A549 (cell line): Measurements from ENCODE around the gene SKI. TPM values are rescaled to one million over a fixed set of nuclear protein-coding genes. Genes with fewer than 3 reads are reported as not detected.

Experiments
- ATAC-seq, 2 experiments: fragments of 200-7000 bp in 1 of 2; fragments of >200 bp in 1 of 2; cut with Nextera tagmentation in 1 of 2; cut with Tn5 transposase in 1 of 2; 3 replicates each; pipeline versions ENCODE4 v1.8.0 to v1.9.1; 2018 to 2020; ENCODE audit warnings: mild to moderate bottlenecking in 1 of 2, moderate library complexity in 1 of 2
- CTCF ChIA-PET: fragments of 300-600 bp; sonication (Branson Sonifier 250); formaldehyde crosslinking; extraction: SDS; loops from one replicate; lab custom pipeline; 2021; ENCODE audit warnings: antibody characterized with exemption, inconsistent platforms; lab: Yijun Ruan, JAX
- POLR2A ChIA-PET: fragments of 350-600 bp; formaldehyde crosslinking; extraction: SDS; loops from one replicate; lab custom pipeline; 2021; ENCODE audit warnings: antibody characterized with exemption, inconsistent platforms; lab: Yijun Ruan, JAX
- DNase-seq, 2 experiments: peaks; one replicate each; pipeline versions ENCODE4 v3.0.0 to v3.0.0-alpha.2; 2011 to 2016; ENCODE audit warnings: low read depth in 1 of 2, low spot score in 1 of 2
- FAIRE-seq: peaks from 2 replicates; lab custom pipeline; 2011; peaks lifted over from hg19 to GRCh38; lab: Jason Lieb, UNC
- H3K27ac ChIP-seq, 2 experiments: fragments of >200 bp; sonication (Bioruptor Twin); formaldehyde crosslinking; 3 replicates each; pipeline ENCODE4 v1.5.1; 2016 to 2017
- H3K4me1 ChIP-seq: fragments of >200 bp; sonication (Bioruptor Twin); formaldehyde crosslinking; 3 replicates; pipeline ENCODE4 v1.6.1; 2016
- H3K4me2 ChIP-seq: fragments of >200 bp; sonication (Bioruptor Twin); formaldehyde crosslinking; 3 replicates; pipeline ENCODE4 v1.6.1; 2016
- H3K4me3 ChIP-seq: fragments of >200 bp; sonication (Bioruptor Twin); formaldehyde crosslinking; 3 replicates; pipeline ENCODE4 v1.5.1; 2016
- H3K9me3 ChIP-seq: fragments of >200 bp; sonication (Bioruptor Twin); formaldehyde crosslinking; 3 replicates; pipeline ENCODE4 v1.6.1; 2016
- BCL3 ChIP-seq: fragments of >200 bp; sonication (Bioruptor Twin); formaldehyde crosslinking; IDR thresholded peaks from 3 replicates; pipeline ENCODE4 v1.6.1; 2016
- BHLHE40 ChIP-seq: IDR thresholded peaks from 2 replicates; pipeline ENCODE4 v1.6.1; 2012; ENCODE audit warnings: low read depth, low read length, inconsistent platforms
- CEBPB ChIP-seq, 2 experiments: fragments of >200 bp in 1 of 2; sonication (Bioruptor Twin) in 1 of 2; formaldehyde crosslinking in 1 of 2; IDR thresholded peaks; 2 replicates each; pipeline ENCODE4 v1.6.1; 2012 to 2016
- CHD2 ChIP-seq: fragments of 150-350 bp; IDR thresholded peaks from 2 replicates; pipeline ENCODE4 v1.6.1; 2014; ENCODE audit warnings: low read length; ENCODE audit not compliant: partially characterized antibody
- CHD4 ChIP-seq: fragments of 200-600 bp; sonication (generic); IDR thresholded peaks from 2 replicates; pipeline ENCODE4 v1.6.1; 2016; ENCODE audit warnings: antibody characterized with exemption, mild to moderate bottlenecking, borderline replicate concordance
- CTCF ChIP-seq: fragments of >200 bp; sonication (Bioruptor Twin); formaldehyde crosslinking; IDR thresholded peaks from 3 replicates; pipeline ENCODE4 v1.5.1; 2016
- E2F6 ChIP-seq: IDR thresholded peaks from 2 replicates; pipeline ENCODE4 v1.6.1; 2012; ENCODE audit warnings: low read depth, borderline replicate concordance
- EHF ChIP-seq: fragments of 250-450 bp; sonication (Bioruptor Pico); IDR thresholded peaks from 2 replicates; pipeline ENCODE4 v1.5.0; 2020; ENCODE audit warnings: mild to moderate bottlenecking
- EHMT2 ChIP-seq: fragments of 200-600 bp; sonication (generic); IDR thresholded peaks from 2 replicates; pipeline ENCODE4 v1.6.1; 2016; ENCODE audit warnings: antibody characterized with exemption, low read depth, mild to moderate bottlenecking, moderate library complexity
- ELK1 ChIP-seq: fragments of 150-350 bp; IDR thresholded peaks from 2 replicates; pipeline ENCODE4 v1.6.1; 2014; ENCODE audit warnings: low read depth, mild to moderate bottlenecking, low read length
- ESRRA ChIP-seq: fragments of 150-350 bp; IDR thresholded peaks from 2 replicates; pipeline ENCODE4 v1.6.1; 2014; ENCODE audit warnings: mild to moderate bottlenecking, low read length, borderline replicate concordance
- GATA3 ChIP-seq: IDR thresholded peaks from 2 replicates; pipeline ENCODE4 v1.6.1; 2012; ENCODE audit warnings: borderline replicate concordance
- HMGXB4 ChIP-seq: fragments of 250-450 bp; sonication (Bioruptor Pico); IDR thresholded peaks from 2 replicates; pipeline ENCODE4 v1.5.0; 2021; ENCODE audit warnings: mild to moderate bottlenecking, moderate library complexity, borderline replicate concordance
- HOXB5 ChIP-seq: fragments of 250-450 bp; sonication (Bioruptor Pico); IDR thresholded peaks from 2 replicates; pipeline ENCODE4 v1.5.0; 2020; ENCODE audit warnings: mild to moderate bottlenecking, moderate library complexity
- JUN ChIP-seq, 2 experiments: fragments of >200 bp; sonication (Bioruptor Twin); formaldehyde crosslinking; IDR thresholded peaks; 2 replicates in 1 of 2; 3 replicates in 1 of 2; pipeline ENCODE4 v1.6.1; 2016 to 2017
- KDM5A ChIP-seq: fragments of 200-600 bp; sonication (generic); IDR thresholded peaks from 2 replicates; pipeline ENCODE4 v1.6.1; 2016; ENCODE audit warnings: antibody characterized with exemption, mild to moderate bottlenecking
- MAFK ChIP-seq: fragments of 450-650 bp; IDR thresholded peaks from 2 replicates; pipeline ENCODE4 v1.6.1; 2014; ENCODE audit not compliant: partially characterized antibody
- MAZ ChIP-seq: fragments of 150-350 bp; IDR thresholded peaks from 2 replicates; pipeline ENCODE4 v1.6.1; 2014; ENCODE audit warnings: antibody characterized with exemption, low read depth, low read length, borderline replicate concordance
- MYC ChIP-seq: IDR thresholded peaks from 2 replicates; pipeline ENCODE4 v1.6.1; 2012; ENCODE audit warnings: mild to moderate bottlenecking, inconsistent platforms, low read length, improper control_type of control experiment, borderline replicate concordance
- NPAS2 ChIP-seq: fragments of 250-450 bp; sonication (Bioruptor Pico); IDR thresholded peaks from 2 replicates; pipeline ENCODE4 v1.8.0; 2022; ENCODE audit warnings: mild to moderate bottlenecking, moderate library complexity, borderline replicate concordance
- NR3C1 ChIP-seq: fragments of >200 bp; sonication (Bioruptor Twin); formaldehyde crosslinking; IDR thresholded peaks from 3 replicates; pipeline ENCODE4 v1.6.1; 2017
- PHF8 ChIP-seq: fragments of 200-600 bp; sonication (generic); IDR thresholded peaks from 2 replicates; pipeline ENCODE4 v1.6.1; 2016; ENCODE audit warnings: low read depth, mild to moderate bottlenecking, antibody characterized with exemption, moderate library complexity, borderline replicate concordance
- POLR2AphosphoS2 ChIP-seq: conservative IDR thresholded peaks from 2 replicates; pipeline ENCODE4 v1.6.1; 2012; ENCODE audit warnings: low read length, improper control_type of control experiment, inconsistent platforms
- RARB ChIP-seq: fragments of 250-450 bp; sonication (Bioruptor Pico); IDR thresholded peaks from 2 replicates; pipeline ENCODE4 v1.8.0; 2021; ENCODE audit warnings: mild to moderate bottlenecking, moderate library complexity
- RCOR1 ChIP-seq: fragments of 150-350 bp; IDR thresholded peaks from 2 replicates; pipeline ENCODE4 v1.6.1; 2014; ENCODE audit warnings: antibody characterized with exemption, low read length, low read depth
- SMC3 ChIP-seq: fragments of >200 bp; sonication (Bioruptor Twin); formaldehyde crosslinking; IDR thresholded peaks from 3 replicates; pipeline ENCODE4 v1.6.1; 2018; ENCODE audit warnings: inconsistent platforms
- TFCP2L1 ChIP-seq: fragments of 250-450 bp; sonication (Bioruptor Pico); IDR thresholded peaks from 2 replicates; pipeline ENCODE4 v1.5.0; 2021; ENCODE audit warnings: mild to moderate bottlenecking
- TP53 ChIP-seq: fragments of 250-450 bp; sonication (Bioruptor Pico); IDR thresholded peaks from 2 replicates; pipeline ENCODE4 v1.5.0; 2021; ENCODE audit warnings: mild to moderate bottlenecking, moderate library complexity
- ZSCAN20 ChIP-seq: fragments of 250-450 bp; sonication (Bioruptor Pico); IDR thresholded peaks from 2 replicates; pipeline ENCODE4 v1.8.0; 2022; ENCODE audit warnings: mild to moderate bottlenecking, moderate library complexity
- WGBS: methylation state at CpG from one replicate; pipeline ENCODE4 v1.1.6; 2017; ENCODE audit errors: missing lambda C conversion rate; 5-methylcytosine and 5-hydroxymethylcytosine counted together
- polyA plus RNA-seq, 4 experiments: library from polyadenylated mRNA; depleted of rRNA in 3 of 4; stranded (reverse); fragments of >200 nt; fragmentation: RNase III in 1 of 4; extraction: RNeasy Plus Mini Kit Qiagen cat#74134 plus additional on column Dnase treatment in 1 of 4; gene quantifications; 2 replicates in 3 of 4; 3 replicates in 1 of 4; pipeline ENCODE4 v1.2.3, GENCODE V29; 2011 to 2017

Gene SKI
- polyA plus RNA-seq, 2 of the 4 experiments (the other 2 are of a cell fraction): 2.8 to 12.0 TPM

- TF ChIP-seq RARB (CRISPR knock-in tag) (no peak), PHF8 (no peak)
Observed at GRCh38 chr1:2298685-2299084, 70.6 kb downstream of the SKI start (continued).

GRCh38 chr1:2299131-2299627 is 71.1 kb downstream of the SKI start:
- WGBS: 90% methylated on average over 7 of the region's 24 CpGs
- H3K27ac ChIP-seq: no peak overlapping the region
- no peak overlapping the region for H3K4me2 ChIP-seq
- TF ChIP-seq SMC3: no peak
- no peak for TF ChIP-seq CEBPB (IDR thresholded peaks at IDR 0.05)
- TF ChIP-seq HMGXB4 (CRISPR knock-in tag): no peak
- TF ChIP-seq RCOR1: no peak
- no peak for TF ChIP-seq CTCF
- TF ChIP-seq ELK1: no peak
- no peak for TF ChIP-seq NPAS2 (CRISPR knock-in tag)
- no peak for TF ChIP-seq POLR2AphosphoS2
- no peak for TF ChIP-seq MAFK
- no peak for TF ChIP-seq CHD4
- TF ChIP-seq JUN (IDR thresholded peaks at IDR 0.05): no peak
- no peak for TF ChIP-seq TP53
- no peak for TF ChIP-seq MYC
- TF ChIP-seq E2F6: no peak
- no peak; a peak in 1 of 6 replicates for ATAC-seq
- no peak for FAIRE-seq
- no peaks in the 10 kb centered on the region for H3K4me1 ChIP-seq
- no peaks in the 10 kb centered on the region for H3K9me3 ChIP-seq
- ChIA-PET CTCF (interaction anchor here (0.8 to 1.4 kb wide), 2 partner anchors 10 to 104 kb away, joined by 3 read pairs; partner anchors contain the start of gene FAAP20), POLR2A (no interaction called here)
- no peak overlapping the region for H3K4me3 ChIP-seq
- no peak for DNase-seq

GRCh38 chr1:2300004-2300771 is 72.1 kb downstream of the SKI start:
- no peak overlapping the region for H3K4me3 ChIP-seq
- FAIRE-seq (no peak), ATAC-seq (0 out of 6 replicates have a peak, but pooled peaks of 1 of the 2 experiments have one; percentile 23), DNase-seq (no peak)
- CTCF ChIA-PET: interaction anchor here (1.2 kb wide), 1 partner anchor 16 kb away, joined by 3 read pairs; no protein-coding TSS in a partner anchor
- H3K4me2 ChIP-seq: no peak overlapping the region
- 82% methylated on average over 20 of the region's 32 CpGs for WGBS
- H3K4me1 ChIP-seq: no peaks in the 10 kb centered on the region
- H3K27ac ChIP-seq: no peak overlapping the region
- POLR2A ChIA-PET: no interaction called here
- H3K9me3 ChIP-seq: no peaks in the 10 kb centered on the region
- TF ChIP-seq BCL3: no peak
- no peak for TF ChIP-seq POLR2AphosphoS2
- no peak for TF ChIP-seq MAZ
- TF ChIP-seq KDM5A: no peak
- no peak for TF ChIP-seq RARB (CRISPR knock-in tag)
- TF ChIP-seq TP53: no peak
- no peak for TF ChIP-seq BHLHE40
- no peak for TF ChIP-seq EHF
- no peak for TF ChIP-seq ZSCAN20 (CRISPR knock-in tag)
- no peak for TF ChIP-seq HOXB5 (CRISPR knock-in tag)
- TF ChIP-seq NR3C1: no peak
- no peak for TF ChIP-seq TFCP2L1 (CRISPR knock-in tag)
- TF ChIP-seq GATA3: no peak
- no peak for TF ChIP-seq ESRRA
- TF ChIP-seq EHMT2: no peak
- no peak for TF ChIP-seq CHD2
